Stimulated activated effector memory CD8-positive, alpha-beta T cell treated with anti-CD3 and anti-CD28 coated beads, Interleukin-12 subunit alpha, Interleukin-12 subunit beta, amount 100 ng/mL, for 72 hours (primary cell): Measurements from ENCODE around the gene PLSCR1.
"Not testable (repeated sequence)": the region's sequence is repeated elsewhere in the genome, so short reads cannot be mapped to it uniquely, and the experiment has no call there.

Experiments used
- ATAC-seq: fragments of 150-1000 bp; cut with Tn5 transposase; 2 replicates; pipeline ENCODE4 v1.10.0; 2021
- DNase-seq, 2 donors: peaks; one replicate each; pipeline ENCODE4 v3.0.0; 2021 to 2022; ENCODE audit warnings: low spot score in 2 of 2
- H3K27ac Mint-ChIP-seq: one replicate; pipeline ENCODE4 v1.8.0; 2022; ENCODE audit warnings: mild to moderate bottlenecking, mixed read lengths
- H3K36me3 Mint-ChIP-seq: one replicate; pipeline ENCODE4 v1.8.0; 2022; ENCODE audit warnings: mild to moderate bottlenecking, mixed read lengths
- H3K4me1 Mint-ChIP-seq: one replicate; pipeline ENCODE4 v1.8.0; 2022; ENCODE audit warnings: mixed read lengths
- H3K4me3 Mint-ChIP-seq: one replicate; pipeline ENCODE4 v1.8.0; 2022; ENCODE audit warnings: mild to moderate bottlenecking, mixed read lengths
- H3K9me3 Mint-ChIP-seq: one replicate; pipeline ENCODE4 v1.8.0; 2022; ENCODE audit warnings: mixed read lengths

Gene PLSCR1

GRCh38 chr3:146539315-146539714 is 5.1 kb downstream of the PLSCR1 start:
- Mint-ChIP-seq H3K36me3 (peaks cover 24% of the 10 kb centered on the region), H3K4me1 (peaks cover 50% of the 10 kb centered on the region)

GRCh38 chr3:146537603-146538002 is 6.8 kb downstream of the PLSCR1 start:
- Mint-ChIP-seq H3K4me3 (no peak overlapping the region), H3K27ac (no peak overlapping the region), H3K4me1 (peaks cover 41% of the 10 kb centered on the region), H3K9me3 (no peaks in the 10 kb centered on the region), H3K36me3 (peaks cover 35% of the 10 kb centered on the region)
- ATAC-seq (no peak), DNase-seq (no peak)

More at GRCh38 chr3:146539315-146539714, 5.1 kb downstream of the PLSCR1 start:
- Mint-ChIP-seq H3K27ac (no peak overlapping the region), H3K4me3 (no peak overlapping the region), H3K9me3 (no peaks in the 10 kb centered on the region)
- ATAC-seq (no peak), DNase-seq (no peak)

DNA sequence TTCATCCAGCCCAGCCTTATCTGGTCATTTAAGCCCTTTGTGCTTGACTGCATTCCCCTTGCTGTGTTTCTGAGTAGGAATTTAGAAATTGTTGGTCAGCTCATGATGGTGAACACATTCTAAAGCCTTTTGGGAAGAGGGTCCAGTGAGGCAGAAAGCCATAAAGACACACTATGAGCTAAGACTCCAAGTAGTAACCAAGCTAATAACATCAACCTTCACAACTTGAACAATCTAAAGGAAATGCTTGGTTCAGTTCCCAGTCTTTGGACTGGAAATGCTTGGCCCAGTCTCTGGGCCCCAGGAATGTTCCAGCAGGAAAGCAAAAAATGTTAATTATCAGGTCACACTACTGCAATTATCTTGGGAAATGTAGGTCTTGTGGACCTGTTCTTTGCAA is 7.7 kb downstream of the PLSCR1 start:
- H3K4me1 Mint-ChIP-seq = peaks cover 32% of the 10 kb centered on the region

DNA sequence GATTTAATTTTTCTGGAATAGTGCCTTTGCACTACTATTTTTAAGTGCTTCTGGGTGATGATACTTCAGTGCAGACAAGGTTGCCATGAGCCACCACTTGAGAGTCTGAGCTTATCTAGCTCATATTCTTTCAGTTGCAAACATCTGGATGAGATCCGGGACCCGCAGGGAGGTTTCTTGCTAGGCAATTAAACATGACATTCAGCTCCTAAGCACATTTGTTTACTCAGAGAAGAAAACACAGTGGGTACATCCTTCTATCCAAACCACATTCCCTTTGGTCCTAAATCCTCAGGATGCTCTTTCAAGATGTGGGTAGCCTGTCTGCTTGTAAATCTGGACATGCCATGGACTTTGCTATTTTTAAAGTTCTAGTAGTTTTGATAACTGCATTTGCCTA is 12.0 kb downstream of the PLSCR1 start:
- peaks cover 60% of the 10 kb centered on the region for H3K36me3 Mint-ChIP-seq
- ATAC-seq (no peak), DNase-seq (no peak)
- H3K4me3 Mint-ChIP-seq = no peak overlapping the region
- H3K9me3 Mint-ChIP-seq = no peaks in the 10 kb centered on the region
- H3K4me1 Mint-ChIP-seq = peaks cover 20% of the 10 kb centered on the region
- no peak overlapping the region for H3K27ac Mint-ChIP-seq

More for the DNA sequence above, 7.7 kb downstream of the PLSCR1 start:
- H3K9me3 Mint-ChIP-seq = no peaks in the 10 kb centered on the region
- H3K27ac Mint-ChIP-seq = no peak overlapping the region
- peaks cover 44% of the 10 kb centered on the region for H3K36me3 Mint-ChIP-seq
- DNase-seq (no peak), ATAC-seq (no peak)
- H3K4me3 Mint-ChIP-seq = no peak overlapping the region

DNA sequence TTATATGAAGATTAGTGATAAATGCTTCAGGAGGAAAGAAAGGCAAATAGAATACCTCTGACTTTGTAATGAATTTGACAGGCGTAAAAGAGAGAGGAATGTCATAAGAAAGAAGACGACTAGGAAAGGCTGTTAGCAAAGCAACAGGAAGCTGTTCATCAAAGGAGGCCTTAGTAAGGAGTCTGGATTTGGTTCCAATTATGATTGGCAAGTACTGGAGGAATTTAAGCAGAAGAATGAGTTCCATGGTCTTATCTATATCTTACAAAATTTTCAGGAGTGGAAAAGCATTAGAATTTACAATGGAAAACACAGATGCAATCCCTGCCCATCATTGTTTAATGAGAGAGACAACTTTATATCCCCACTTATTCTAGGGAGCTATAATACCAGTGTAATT is 13.8 kb downstream of the PLSCR1 start:
- H3K27ac Mint-ChIP-seq = no peak overlapping the region
- DNase-seq = no peak
- no peaks in the 10 kb centered on the region for H3K9me3 Mint-ChIP-seq
- no peak for ATAC-seq
- no peak overlapping the region for H3K4me3 Mint-ChIP-seq
- peaks cover 15% of the 10 kb centered on the region for H3K4me1 Mint-ChIP-seq
- H3K36me3 Mint-ChIP-seq = peaks cover 51% of the 10 kb centered on the region

DNA sequence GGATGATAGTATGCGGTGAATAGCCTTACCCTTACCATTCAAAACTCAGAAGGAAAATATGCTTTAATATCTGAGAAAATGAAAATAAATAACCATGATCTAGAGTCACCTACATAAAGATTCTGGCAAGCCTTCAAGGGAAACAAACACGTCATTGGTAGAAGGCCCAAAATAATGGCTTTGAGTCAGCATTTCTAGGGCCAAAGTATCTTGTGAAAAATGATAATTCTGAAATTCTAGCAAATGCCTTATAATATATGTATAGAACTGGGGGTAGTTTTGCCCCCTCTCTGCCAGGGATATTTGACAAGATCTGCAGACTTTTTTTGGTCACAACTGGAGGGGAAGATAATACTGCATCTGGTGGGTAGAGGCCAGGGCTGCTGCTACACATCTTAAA is 15.4 kb downstream of the PLSCR1 start:
- peaks cover 57% of the 10 kb centered on the region for H3K36me3 Mint-ChIP-seq
- DNase-seq (no peak), ATAC-seq (no peak)
- no peak overlapping the region for H3K27ac Mint-ChIP-seq
- H3K4me3 Mint-ChIP-seq = no peak overlapping the region
- H3K4me1 Mint-ChIP-seq = peaks cover 6% of the 10 kb centered on the region
- no peaks in the 10 kb centered on the region for H3K9me3 Mint-ChIP-seq

- H3K4me3 Mint-ChIP-seq = no peak overlapping the region
- H3K4me1 Mint-ChIP-seq = no peaks in the 10 kb centered on the region
- no peaks in the 10 kb centered on the region for H3K9me3 Mint-ChIP-seq
- no peak overlapping the region for H3K27ac Mint-ChIP-seq
- ATAC-seq (no peak), DNase-seq (no peak)
- H3K36me3 Mint-ChIP-seq = peaks cover 37% of the 10 kb centered on the region
Observed at GRCh38 chr3:146524961-146525360, 19.4 kb downstream of the PLSCR1 start.

GRCh38 chr3:146523531-146523930 is 20.9 kb downstream of the PLSCR1 start:
- Mint-ChIP-seq H3K36me3 (peaks cover 34% of the 10 kb centered on the region), H3K4me3 (no peak overlapping the region), H3K4me1 (no peaks in the 10 kb centered on the region), H3K9me3 (no peaks in the 10 kb centered on the region), H3K27ac (no peak overlapping the region)
- ATAC-seq (no peak), DNase-seq (no peak)

GRCh38 chr3:146522174-146523158 is 21.9 kb downstream of the PLSCR1 start:
- H3K27ac Mint-ChIP-seq, DNase-seq, H3K4me3 Mint-ChIP-seq, H3K9me3 Mint-ChIP-seq, H3K4me1 Mint-ChIP-seq, ATAC-seq: not testable (repeated sequence)
- H3K36me3 Mint-ChIP-seq = peaks cover 32% of the 10 kb centered on the region

- Mint-ChIP-seq H3K27ac (no peak overlapping the region), H3K4me3 (no peak overlapping the region), H3K36me3 (peaks cover 38% of the 10 kb centered on the region), H3K9me3 (no peaks in the 10 kb centered on the region), H3K4me1 (no peaks in the 10 kb centered on the region)
- DNase-seq (no peak), ATAC-seq (no peak)
Observed at GRCh38 chr3:146521394-146521793, 23.0 kb downstream of the PLSCR1 start.

GRCh38 chr3:146519810-146520209 is 24.6 kb downstream of the PLSCR1 start:
- Mint-ChIP-seq H3K27ac (no peak overlapping the region), H3K4me3 (no peak overlapping the region), H3K9me3 (no peaks in the 10 kb centered on the region), H3K36me3 (peaks cover 39% of the 10 kb centered on the region), H3K4me1 (no peaks in the 10 kb centered on the region)
- no peak for ATAC-seq
- DNase-seq = no peak

- H3K9me3 Mint-ChIP-seq = no peaks in the 10 kb centered on the region
- H3K27ac Mint-ChIP-seq = no peak overlapping the region
- peaks cover 34% of the 10 kb centered on the region for H3K36me3 Mint-ChIP-seq
- DNase-seq (no peak), ATAC-seq (no peak)
- H3K4me3 Mint-ChIP-seq = no peak overlapping the region
- no peaks in the 10 kb centered on the region for H3K4me1 Mint-ChIP-seq
Observed at GRCh38 chr3:146517684-146518435, 26.5 kb downstream of the PLSCR1 start.

DNA sequence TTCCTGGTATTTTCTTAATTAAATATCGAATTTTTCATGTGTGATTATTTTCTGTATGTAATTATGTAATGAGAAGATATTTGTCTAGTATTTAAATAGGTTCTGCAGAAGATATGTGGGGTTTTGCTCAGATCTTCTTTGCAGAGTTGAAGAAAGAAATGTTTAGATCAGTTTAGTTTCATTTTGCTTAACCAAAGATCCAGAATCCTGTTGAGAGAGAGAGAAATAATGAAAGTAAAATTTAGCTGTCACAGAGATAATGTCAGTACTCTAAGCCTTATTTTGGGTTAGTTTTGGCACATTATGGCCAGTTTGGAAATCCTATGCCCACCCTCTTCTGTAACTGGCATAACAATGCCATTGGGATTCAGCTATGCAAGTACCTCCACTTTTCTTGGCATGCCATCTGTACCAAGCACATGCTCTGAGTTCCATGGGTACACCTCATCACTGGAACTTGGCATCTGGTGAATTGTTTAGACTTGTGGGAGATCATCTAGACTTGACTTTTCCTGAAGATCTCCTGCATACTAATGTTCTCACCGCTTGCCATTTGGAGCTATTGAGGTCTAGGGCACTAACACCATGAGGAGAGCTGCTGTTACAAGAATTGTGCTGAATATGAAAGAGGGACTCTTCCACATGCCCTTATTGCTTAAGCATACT is 30.9 kb downstream of the PLSCR1 start:
- no peak overlapping the region for H3K4me3 Mint-ChIP-seq
- no peaks in the 10 kb centered on the region for H3K4me1 Mint-ChIP-seq
- peak overlapping the region; percentile 54 for H3K27ac Mint-ChIP-seq
- no peak for DNase-seq
- H3K9me3 Mint-ChIP-seq = no peaks in the 10 kb centered on the region
- peaks cover 30% of the 10 kb centered on the region for H3K36me3 Mint-ChIP-seq
- ATAC-seq = no peak

DNA sequence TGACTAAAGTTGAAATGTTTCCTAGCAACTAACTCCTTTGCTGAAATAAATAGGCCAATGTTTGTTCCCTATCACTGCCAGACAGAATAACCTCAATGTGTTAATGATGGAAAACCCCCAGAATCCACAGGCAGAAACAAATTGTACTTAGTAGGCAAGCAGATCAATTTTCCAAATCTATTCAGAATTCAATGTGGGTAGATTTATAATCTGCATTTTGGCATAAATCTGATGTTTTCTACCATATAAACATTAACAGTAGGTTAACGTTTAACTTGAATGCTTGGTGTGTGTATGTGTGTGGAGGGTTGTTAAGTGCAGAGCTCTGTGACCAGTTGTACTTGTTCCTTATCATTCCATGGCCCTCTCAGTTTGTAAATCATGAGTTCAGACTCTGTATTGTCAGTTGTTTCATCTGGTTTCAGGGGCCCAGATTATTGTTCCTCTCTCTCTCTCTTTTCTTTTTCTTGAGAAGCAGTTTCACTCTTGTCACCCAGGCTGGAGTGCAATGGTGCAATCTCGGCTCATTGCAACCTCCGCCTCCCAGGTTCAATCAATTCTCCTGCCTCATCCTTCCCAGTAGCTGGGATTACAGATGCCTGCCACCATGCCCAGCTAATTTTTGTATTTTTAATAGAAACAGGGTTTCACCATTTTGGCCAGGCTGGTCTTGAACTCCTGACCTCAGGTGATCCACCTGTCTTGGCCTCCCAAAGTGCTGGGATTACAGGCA is 32.8 kb downstream of the PLSCR1 start:
- ATAC-seq (no peak), DNase-seq (no peak)
- H3K4me1 Mint-ChIP-seq = no peaks in the 10 kb centered on the region
- no peak overlapping the region for H3K27ac Mint-ChIP-seq
- H3K9me3 Mint-ChIP-seq = no peaks in the 10 kb centered on the region
- H3K36me3 Mint-ChIP-seq = peaks cover 26% of the 10 kb centered on the region
- no peak overlapping the region for H3K4me3 Mint-ChIP-seq
